Measurements from ENCODE around the gene WDR45B.
"Not testable (repeated sequence)": the region's sequence is repeated elsewhere in the genome, so short reads cannot be mapped to it uniquely, and the experiment has no call there.

The WDR45B gene

GRCh38 chr17:82577300-82577699 lies 70.9 kb downstream of the WDR45B start:
- no peak for DNase-seq

GRCh38 chr17:82575581-82576221 lies 72.5 kb downstream of the WDR45B start:
- not testable (repeated sequence) for DNase-seq

- DNase-seq: no peak
These were observed 74.2 kb downstream of the WDR45B start for GRCh38 chr17:82574041-82574440.

GRCh38 chr17:82571855-82572254 lies 76.4 kb downstream of the WDR45B start:
- DNase-seq: no peak

- DNase-seq: no peak
These were observed 78.0 kb downstream of the WDR45B start for GRCh38 chr17:82570277-82570676.

GRCh38 chr17:82569621-82570020 lies 78.6 kb downstream of the WDR45B start:
- DNase-seq: no peak

GRCh38 chr17:82568997-82569393 lies 79.2 kb downstream of the WDR45B start:
- no peak for DNase-seq

- no peak for DNase-seq
These were observed 81.0 kb downstream of the WDR45B start for GRCh38 chr17:82567286-82567685.

- DNase-seq: no peak
These were observed 81.9 kb downstream of the WDR45B start for GRCh38 chr17:82566129-82566960.

GRCh38 chr17:82565551-82565950 lies 82.7 kb downstream of the WDR45B start:
- no peak for DNase-seq

Measured in GOT3 (cell line).